H9 (cell line): ENCODE measurements around the gene DDX20. TPM values are rescaled to one million over a fixed set of nuclear protein-coding genes. Genes with fewer than 3 reads are reported as not detected.

Experiments
- DNase-seq: peaks from one replicate; pipeline ENCODE4 v3.0.0-alpha.2; 2017
- H2AFZ ChIP-seq: one replicate; pipeline ENCODE4 v1.6.1; 2013; ENCODE audit warnings: mild to moderate bottlenecking, low read length, control low read depth, moderate library complexity
- H2AK5ac ChIP-seq: 2 replicates; pipeline ENCODE4 v1.6.1; 2013; ENCODE audit warnings: low read length, control low read depth, mixed read lengths; ENCODE audit not compliant: insufficient read length
- H2BK120ac ChIP-seq: one replicate; pipeline ENCODE4 v1.6.1; 2013; ENCODE audit warnings: low read depth, mild to moderate bottlenecking, low read length, control low read depth, inconsistent platforms; ENCODE audit not compliant: poor library complexity, severe bottlenecking
- H2BK12ac ChIP-seq: 2 replicates; pipeline ENCODE4 v1.6.1; 2013; ENCODE audit warnings: low read length, control low read depth, mixed read lengths, low read depth; ENCODE audit not compliant: insufficient read length
- H2BK15ac ChIP-seq: 2 replicates; pipeline ENCODE4 v1.6.1; 2013; ENCODE audit warnings: low read depth, low read length, control low read depth
- H2BK20ac ChIP-seq: one replicate; pipeline ENCODE4 v1.6.1; 2013; ENCODE audit warnings: low read depth, mild to moderate bottlenecking, low read length, control low read depth, inconsistent platforms; ENCODE audit not compliant: poor library complexity, severe bottlenecking
- H2BK5ac ChIP-seq: 2 replicates; pipeline ENCODE4 v1.6.1; 2013; ENCODE audit warnings: low read length, control low read depth, mixed read lengths; ENCODE audit not compliant: insufficient read length
- H3K14ac ChIP-seq: 2 replicates; pipeline ENCODE4 v1.6.1; 2013; ENCODE audit warnings: low read length, control low read depth; ENCODE audit not compliant: insufficient read depth
- H3K18ac ChIP-seq: 2 replicates; pipeline ENCODE4 v1.6.1; 2013; ENCODE audit warnings: low read depth, mild to moderate bottlenecking, mixed read lengths, low read length, control low read depth; ENCODE audit not compliant: insufficient read length
- H3K23ac ChIP-seq: 2 replicates; pipeline ENCODE4 v1.6.1; 2013; ENCODE audit warnings: low read length, control low read depth, mixed read lengths, low read depth; ENCODE audit not compliant: insufficient read length
- H3K23me2 ChIP-seq: 2 replicates; pipeline ENCODE4 v1.6.1; 2013; ENCODE audit warnings: low read depth, mild to moderate bottlenecking, mixed read lengths, low read length, control low read depth; ENCODE audit not compliant: insufficient read length, poor library complexity, severe bottlenecking
- H3K27ac ChIP-seq: 2 replicates; pipeline ENCODE4 v1.5.1; 2013; ENCODE audit warnings: low read length, control low read depth, mixed read lengths, low read depth; ENCODE audit not compliant: insufficient read length
- H3K27me3 ChIP-seq: 2 replicates; pipeline ENCODE4 v1.6.1; 2013; ENCODE audit warnings: low read length, control low read depth, inconsistent platforms; ENCODE audit not compliant: insufficient read depth
- H3K4ac ChIP-seq: 2 replicates; pipeline ENCODE4 v1.6.1; 2013; ENCODE audit warnings: low read depth, mild to moderate bottlenecking, control low read depth, inconsistent platforms, low read length, moderate library complexity
- H3K4me1 ChIP-seq: 2 replicates; pipeline ENCODE4 v1.6.1; 2013; ENCODE audit warnings: low read length, control low read depth, inconsistent platforms; ENCODE audit not compliant: insufficient read depth
- H3K4me2 ChIP-seq: 2 replicates; pipeline ENCODE4 v1.6.1; 2013; ENCODE audit warnings: low read length, control low read depth, mixed read lengths; ENCODE audit not compliant: insufficient read length, insufficient read depth
- H3K56ac ChIP-seq: 2 replicates; pipeline ENCODE4 v1.6.1; 2013; ENCODE audit warnings: low read depth, mild to moderate bottlenecking, mixed read lengths, low read length, control low read depth; ENCODE audit not compliant: insufficient read length
- H3K79me1 ChIP-seq: 2 replicates; pipeline ENCODE4 v1.6.1; 2013; ENCODE audit warnings: low read depth, mild to moderate bottlenecking, moderate library complexity, low read length, control low read depth, inconsistent platforms; ENCODE audit not compliant: insufficient read depth, poor library complexity, severe bottlenecking
- H3K79me2 ChIP-seq: 2 replicates; pipeline ENCODE4 v1.6.1; 2013; ENCODE audit warnings: low read length, control low read depth, inconsistent platforms; ENCODE audit not compliant: insufficient read depth
- H3K9ac ChIP-seq: 2 replicates; pipeline ENCODE4 v1.6.1; 2013; ENCODE audit warnings: low read length, control low read depth, mixed read lengths; ENCODE audit not compliant: insufficient read length; ENCODE audit errors: extremely low read depth
- H3K9me3 ChIP-seq: one replicate; pipeline ENCODE4 v1.6.1; 2013; ENCODE audit warnings: low read depth, low read length, inconsistent platforms; ENCODE audit not compliant: control insufficient read depth
- H3T11ph ChIP-seq: one replicate; pipeline ENCODE4 v1.6.1; 2013; ENCODE audit warnings: mild to moderate bottlenecking, low read length, control low read depth, inconsistent platforms
- H4K20me1 ChIP-seq: one replicate; pipeline ENCODE4 v1.6.1; 2013; ENCODE audit not compliant: control insufficient read depth, insufficient read length, insufficient read depth
- H4K5ac ChIP-seq: 2 replicates; pipeline ENCODE4 v1.6.1; 2013; ENCODE audit warnings: low read depth, mild to moderate bottlenecking, mixed read lengths, low read length, control low read depth; ENCODE audit not compliant: insufficient read length
- H4K8ac ChIP-seq: replicated peaks from 2 replicates; pipeline ENCODE4 v1.6.1; 2013; ENCODE audit warnings: low read length, control low read depth, mixed read lengths, low read depth; ENCODE audit not compliant: insufficient read length
- H4K91ac ChIP-seq: 2 replicates; pipeline ENCODE4 v1.6.1; 2013; ENCODE audit warnings: low read depth, mild to moderate bottlenecking, moderate library complexity, mixed read lengths, low read length, control low read depth; ENCODE audit not compliant: insufficient read length
- H3K27ac Mint-ChIP-seq, 3 experiments: 2 replicates in 2 of 3; 3 replicates in 1 of 3; pipeline ENCODE4 v1.8.0; 2020 to 2021; ENCODE audit warnings: mixed read lengths in 3 of 3, mild to moderate bottlenecking in 1 of 3, moderate library complexity in 1 of 3
- H3K27me3 Mint-ChIP-seq: 2 replicates; pipeline ENCODE4 v1.8.0; 2021; ENCODE audit warnings: low read depth, mild to moderate bottlenecking, moderate library complexity, mixed read lengths
- H3K36me3 Mint-ChIP-seq, 3 experiments: 2 replicates in 2 of 3; 3 replicates in 1 of 3; pipeline ENCODE4 v1.8.0; 2020 to 2021; ENCODE audit warnings: low read depth in 3 of 3, mixed read lengths in 3 of 3; ENCODE audit not compliant: insufficient read depth in 1 of 3
- H3K4me1 Mint-ChIP-seq, 2 experiments: 2 replicates each; pipeline ENCODE4 v1.8.0; 2020; ENCODE audit warnings: mixed read lengths in 2 of 2
- H3K4me3 Mint-ChIP-seq, 2 experiments: 2 replicates in 1 of 2; 3 replicates in 1 of 2; pipeline ENCODE4 v1.8.0; 2020 to 2021; ENCODE audit warnings: mild to moderate bottlenecking in 2 of 2, mixed read lengths in 2 of 2, moderate library complexity in 1 of 2
- H3K9me3 Mint-ChIP-seq, 2 experiments: 2 replicates in 1 of 2; 3 replicates in 1 of 2; pipeline ENCODE4 v1.8.0; 2020; ENCODE audit warnings: mild to moderate bottlenecking in 2 of 2, mixed read lengths in 2 of 2, moderate library complexity in 1 of 2
- WGBS: extraction: QIAGEN DNeasy Blood & Tissue Kit; methylation state at CpG from one replicate; pipeline ENCODE4 v1.1.7; 2013; ENCODE audit warnings: missing lambda C conversion rate, low lambda C conversion rate, mixed read lengths; ENCODE audit not compliant: insufficient read length; ENCODE audit errors: extremely low coverage; 5-methylcytosine and 5-hydroxymethylcytosine counted together
- total RNA-seq: library from RNA; stranded (reverse); gene quantifications from 2 replicates; pipeline ENCODE4 v1.2.1, GENCODE V29; 2021
- TF ChIP-seq, protein P1 (sequence below): fragments of 200-600 bp; sonication (generic); conservative IDR thresholded peaks from 3 replicates; pipeline ENCODE4 v1.8.0; 2021; ENCODE audit warnings: antibody characterized with exemption, mild to moderate bottlenecking

DDX20 gene
- total RNA-seq, 1 experiment from 2014 or later: 38.3 TPM

DNA sequence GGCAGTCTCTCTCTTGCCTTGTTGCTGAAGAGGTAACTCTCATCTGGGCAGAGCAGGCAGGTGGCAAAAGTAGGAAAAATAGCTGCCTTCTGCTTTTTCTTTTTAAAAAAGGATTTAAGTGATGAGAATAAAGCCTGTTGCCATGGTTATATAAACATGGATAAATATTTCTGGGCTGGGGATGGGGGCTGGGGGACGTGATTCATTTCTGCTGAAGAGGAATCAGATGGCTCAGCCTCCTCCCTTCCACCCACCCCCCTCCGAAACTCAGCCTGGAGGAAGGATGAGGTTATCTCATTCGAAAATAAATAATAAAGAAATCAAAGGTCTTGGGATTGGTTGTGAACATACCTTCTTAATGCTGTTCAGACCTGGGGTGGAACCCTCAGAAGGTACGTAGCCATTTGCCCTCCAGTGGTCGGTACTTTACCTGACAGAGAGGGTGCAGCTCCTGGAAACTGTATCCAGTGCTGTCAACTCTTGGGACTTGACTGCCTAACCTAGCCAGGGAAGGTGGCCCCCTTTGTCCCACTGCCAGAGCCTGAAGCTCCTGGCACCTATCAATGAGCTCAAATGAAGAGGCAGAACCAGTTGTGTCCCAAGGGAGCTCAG, 12.7 kb upstream of the DDX20 start:
- no peak overlapping the region for H2BK20ac ChIP-seq
- Mint-ChIP-seq H3K27ac (no peak overlapping the region), H3K27me3 (peaks cover 36% of the 10 kb centered on the region), H3K4me3 (no peak overlapping the region), H3K4me1 (peaks cover 17 to 20% of the 10 kb centered on the region in 2 experiments), H3K9me3 (no peaks in the 10 kb centered on the region; a peak in 2 of 5 replicates), H3K36me3 (no peaks in the 10 kb centered on the region)
- DNase-seq: no peak
- no CpG with 5 or more reads among the region's 5 CpGs for WGBS
- peaks cover 12% of the 10 kb centered on the region for H3K23me2 ChIP-seq
- H2BK12ac ChIP-seq: no peak overlapping the region
- TF ChIP-seq, protein P1, sequence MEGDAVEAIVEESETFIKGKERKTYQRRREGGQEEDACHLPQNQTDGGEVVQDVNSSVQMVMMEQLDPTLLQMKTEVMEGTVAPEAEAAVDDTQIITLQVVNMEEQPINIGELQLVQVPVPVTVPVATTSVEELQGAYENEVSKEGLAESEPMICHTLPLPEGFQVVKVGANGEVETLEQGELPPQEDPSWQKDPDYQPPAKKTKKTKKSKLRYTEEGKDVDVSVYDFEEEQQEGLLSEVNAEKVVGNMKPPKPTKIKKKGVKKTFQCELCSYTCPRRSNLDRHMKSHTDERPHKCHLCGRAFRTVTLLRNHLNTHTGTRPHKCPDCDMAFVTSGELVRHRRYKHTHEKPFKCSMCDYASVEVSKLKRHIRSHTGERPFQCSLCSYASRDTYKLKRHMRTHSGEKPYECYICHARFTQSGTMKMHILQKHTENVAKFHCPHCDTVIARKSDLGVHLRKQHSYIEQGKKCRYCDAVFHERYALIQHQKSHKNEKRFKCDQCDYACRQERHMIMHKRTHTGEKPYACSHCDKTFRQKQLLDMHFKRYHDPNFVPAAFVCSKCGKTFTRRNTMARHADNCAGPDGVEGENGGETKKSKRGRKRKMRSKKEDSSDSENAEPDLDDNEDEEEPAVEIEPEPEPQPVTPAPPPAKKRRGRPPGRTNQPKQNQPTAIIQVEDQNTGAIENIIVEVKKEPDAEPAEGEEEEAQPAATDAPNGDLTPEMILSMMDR: no peak; the same call in 2 of the 3 replicates
- H3K9me3 ChIP-seq: no peaks in the 10 kb centered on the region
- H4K20me1 ChIP-seq: no peaks in the 10 kb centered on the region
- no peak overlapping the region for H3K27ac ChIP-seq
- H3K4me1 ChIP-seq: peaks cover 5% of the 10 kb centered on the region; the same call in 1 of the 2 replicates
- no peak overlapping the region for H4K91ac ChIP-seq
- H2AFZ ChIP-seq: no peak overlapping the region
- no peak overlapping the region for H3K56ac ChIP-seq
- no peak overlapping the region for H3K4ac ChIP-seq
- H3K79me1 ChIP-seq: no peaks in the 10 kb centered on the region
- H3K18ac ChIP-seq: no peak overlapping the region
- no peaks in the 10 kb centered on the region for H3K27me3 ChIP-seq
- no peak overlapping the region for H3K4me2 ChIP-seq
- no peak overlapping the region for H2AK5ac ChIP-seq
- no peak overlapping the region for H2BK120ac ChIP-seq
- no peak overlapping the region for H3T11ph ChIP-seq
- H2BK5ac ChIP-seq: no peak overlapping the region
- no peak overlapping the region; the same call in 1 of the 2 replicates for H3K14ac ChIP-seq
- H3K23ac ChIP-seq: no peak overlapping the region
- H3K9ac ChIP-seq: no peak overlapping the region
- no peaks in the 10 kb centered on the region for H3K79me2 ChIP-seq
- no peak overlapping the region for H4K5ac ChIP-seq
- H4K8ac ChIP-seq: no peak overlapping the region
- no peak overlapping the region for H2BK15ac ChIP-seq
